Lower lobe of right lung (tissue), 2 donors: Measurements from ENCODE around the gene NAV2. TPM values are rescaled to one million over a fixed set of nuclear protein-coding genes. Genes with fewer than 3 reads are reported as not detected.

ENCODE experiments used
- ATAC-seq, 2 donors: fragments of 200-7000 bp; cut with Tn5 transposase; one replicate each; pipeline ENCODE4 v1.9.1; 2020 to 2022; ENCODE audit warnings: mild to moderate bottlenecking in 2 of 2, moderate library complexity in 2 of 2
- DNase-seq: peaks from one replicate; pipeline ENCODE4 v3.0.0-alpha.2; 2020
- H3K27ac ChIP-seq: fragments of 200-600 bp; one replicate; pipeline ENCODE4 v1.8.0; 2022
- H3K27me3 ChIP-seq: fragments of 200-600 bp; one replicate; pipeline ENCODE4 v1.8.0; 2022; ENCODE audit warnings: low read depth
- H3K36me3 ChIP-seq: fragments of 200-600 bp; one replicate; pipeline ENCODE4 v1.8.0; 2022; ENCODE audit warnings: mild to moderate bottlenecking
- H3K4me1 ChIP-seq: fragments of 200-600 bp; one replicate; pipeline ENCODE4 v1.8.0; 2022
- H3K4me3 ChIP-seq: fragments of 200-600 bp; one replicate; pipeline ENCODE4 v1.8.0; 2022; ENCODE audit warnings: mild to moderate bottlenecking
- H3K9me3 ChIP-seq: fragments of 200-600 bp; one replicate; pipeline ENCODE4 v1.8.0; 2022
- intact Hi-C: fragments of 100-400 bp; cut with DNase I; formaldehyde crosslinking; loops from one replicate; pipeline ENCODE4 v1.11.0; 2022
- total RNA-seq: library from RNA; stranded (reverse); fragmentation: NEBNext Ultra II Directional; extraction: Animal tissue kit (Norgen Biotek cat#: 25700); gene quantifications from one replicate; pipeline ENCODE4 v1.2.1, GENCODE V29; 2021
- TF ChIP-seq, protein P1 (sequence below): fragments of 200-600 bp; IDR thresholded peaks from one replicate; pipeline ENCODE4 v1.8.0; 2022; ENCODE audit warnings: antibody characterized with exemption, mild to moderate bottlenecking
- donor health status: DM: no; HTN: yes; CAD: no; lungs with severe emphysema.

Gene NAV2
- total RNA-seq, 1 donor from 2014 or later: 36.9 TPM

DNA sequence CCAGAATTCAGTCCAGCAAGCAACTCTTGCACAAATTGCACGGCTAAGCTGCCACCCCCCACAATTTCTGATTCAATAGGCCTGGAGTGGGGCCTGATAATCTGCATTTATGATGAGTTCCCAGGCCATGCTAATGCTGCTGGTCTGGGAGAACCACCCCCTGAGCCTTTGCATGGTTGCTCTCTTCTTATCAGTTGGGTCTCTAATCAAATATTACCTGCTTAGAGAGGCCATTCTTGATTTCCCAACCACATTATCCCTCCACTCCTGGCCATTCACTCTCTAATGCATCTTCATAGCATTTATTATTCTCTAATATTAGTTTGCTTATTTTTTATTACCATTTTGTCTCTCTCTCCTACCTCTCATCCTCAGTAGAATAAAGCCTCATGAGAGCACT is 99.5 kb downstream of the NAV2 start:
- Histone ChIP-seq H3K9me3 (no peaks in the 10 kb centered on the region), H3K27ac (no peak overlapping the region), H3K4me3 (no peak overlapping the region), H3K27me3 (no peaks in the 10 kb centered on the region), H3K36me3 (no peaks in the 10 kb centered on the region), H3K4me1 (no peaks in the 10 kb centered on the region)
- TF ChIP-seq, protein P1, sequence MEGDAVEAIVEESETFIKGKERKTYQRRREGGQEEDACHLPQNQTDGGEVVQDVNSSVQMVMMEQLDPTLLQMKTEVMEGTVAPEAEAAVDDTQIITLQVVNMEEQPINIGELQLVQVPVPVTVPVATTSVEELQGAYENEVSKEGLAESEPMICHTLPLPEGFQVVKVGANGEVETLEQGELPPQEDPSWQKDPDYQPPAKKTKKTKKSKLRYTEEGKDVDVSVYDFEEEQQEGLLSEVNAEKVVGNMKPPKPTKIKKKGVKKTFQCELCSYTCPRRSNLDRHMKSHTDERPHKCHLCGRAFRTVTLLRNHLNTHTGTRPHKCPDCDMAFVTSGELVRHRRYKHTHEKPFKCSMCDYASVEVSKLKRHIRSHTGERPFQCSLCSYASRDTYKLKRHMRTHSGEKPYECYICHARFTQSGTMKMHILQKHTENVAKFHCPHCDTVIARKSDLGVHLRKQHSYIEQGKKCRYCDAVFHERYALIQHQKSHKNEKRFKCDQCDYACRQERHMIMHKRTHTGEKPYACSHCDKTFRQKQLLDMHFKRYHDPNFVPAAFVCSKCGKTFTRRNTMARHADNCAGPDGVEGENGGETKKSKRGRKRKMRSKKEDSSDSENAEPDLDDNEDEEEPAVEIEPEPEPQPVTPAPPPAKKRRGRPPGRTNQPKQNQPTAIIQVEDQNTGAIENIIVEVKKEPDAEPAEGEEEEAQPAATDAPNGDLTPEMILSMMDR: no peak
- intact Hi-C loops: no loop called here
- DNase-seq: no peak
- ATAC-seq: no peak

DNA sequence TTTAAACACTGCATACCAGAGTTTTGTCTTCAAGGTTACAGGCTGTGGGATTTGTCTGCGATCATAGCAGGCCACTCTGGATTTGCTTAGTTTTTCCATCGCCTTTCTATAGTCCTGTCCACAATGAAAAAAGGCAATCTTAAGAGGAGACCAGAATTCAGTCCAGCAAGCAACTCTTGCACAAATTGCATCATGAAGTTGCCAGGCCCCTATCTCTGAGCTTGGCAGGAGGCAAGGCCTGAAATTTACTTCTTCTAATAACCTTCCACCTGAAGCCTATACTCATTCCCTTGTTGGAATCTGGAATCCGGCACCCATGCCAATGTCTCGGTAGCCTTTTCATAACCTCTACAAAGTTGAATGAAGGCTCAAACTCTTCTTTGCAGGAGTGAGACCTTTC is 100.1 kb downstream of the NAV2 start:
- no peaks in the 10 kb centered on the region for H3K4me1 ChIP-seq
- no peak for DNase-seq
- intact Hi-C loops: no loop called here

DNA sequence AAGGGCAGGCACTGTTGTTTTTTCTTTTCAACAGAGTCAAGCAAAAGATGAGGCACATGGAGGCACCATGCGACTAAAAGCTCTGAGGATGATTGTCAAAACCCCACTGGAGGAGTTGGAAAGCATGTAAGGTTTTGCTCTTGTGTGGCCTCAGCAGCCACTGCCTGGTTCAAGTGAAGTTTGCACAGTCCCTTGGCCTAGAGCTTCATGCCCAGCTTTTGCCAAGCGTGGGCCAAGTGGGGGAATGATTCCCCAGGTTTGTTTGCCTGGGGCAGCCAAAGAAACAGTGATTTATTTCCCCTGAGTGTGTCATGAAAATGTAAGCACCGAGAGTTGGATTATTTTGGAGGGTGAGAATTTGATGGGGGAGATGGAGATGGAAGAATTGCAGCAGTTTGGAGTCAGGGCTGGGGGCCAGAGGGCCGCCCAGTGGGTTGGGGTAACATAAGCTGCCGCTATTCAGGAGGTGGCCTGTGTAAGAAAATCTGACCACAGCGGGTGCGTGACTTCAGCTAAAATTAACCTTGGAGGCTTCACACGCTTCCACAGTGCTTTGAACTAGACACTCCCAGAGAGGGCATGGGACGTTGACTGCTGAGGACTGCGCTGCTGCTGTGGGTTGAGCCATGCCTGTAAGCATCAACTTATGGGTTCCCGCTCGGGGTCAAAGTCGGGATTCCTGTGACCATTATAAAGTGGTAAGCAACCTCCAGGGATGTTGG is 100.7 kb downstream of the NAV2 start:
- ATAC-seq: no peak
- H3K36me3 ChIP-seq: no peaks in the 10 kb centered on the region
- no peak for DNase-seq
- H3K4me1 ChIP-seq: peaks cover 4% of the 10 kb centered on the region
- H3K9me3 ChIP-seq: no peaks in the 10 kb centered on the region
- no peak overlapping the region for H3K27ac ChIP-seq
- intact Hi-C loops: no loop called here
- no peaks in the 10 kb centered on the region for H3K27me3 ChIP-seq
- TF ChIP-seq, protein P1: no peak
- H3K4me3 ChIP-seq: no peak overlapping the region

More for the DNA sequence above, 100.1 kb downstream of the NAV2 start:
- Histone ChIP-seq H3K27me3 (no peaks in the 10 kb centered on the region), H3K27ac (no peak overlapping the region), H3K4me3 (no peak overlapping the region), H3K9me3 (no peaks in the 10 kb centered on the region), H3K36me3 (no peaks in the 10 kb centered on the region)
- no peak for ATAC-seq
- TF ChIP-seq, protein P1: no peak

DNA sequence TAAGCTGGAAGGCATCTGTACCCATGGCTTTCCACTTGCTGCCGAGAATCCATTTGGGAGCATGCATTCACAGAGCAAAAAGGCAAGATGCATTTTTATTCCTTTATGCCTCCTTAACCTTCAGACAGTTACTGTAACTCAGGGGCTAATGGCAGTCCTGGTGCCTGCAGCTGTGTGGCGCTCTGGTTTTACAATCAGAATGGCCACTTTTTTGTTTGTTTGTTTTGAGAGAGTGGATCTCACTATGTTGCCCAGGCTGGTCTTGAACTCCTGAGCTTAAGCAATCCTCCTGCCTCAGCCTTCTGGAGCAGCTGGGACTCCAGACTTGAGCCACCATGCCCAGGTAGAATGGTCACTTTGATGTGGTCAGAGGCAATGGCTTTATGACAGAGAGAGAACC is 101.8 kb downstream of the NAV2 start:
- Histone ChIP-seq H3K4me3 (no peak overlapping the region), H3K4me1 (peaks cover 12% of the 10 kb centered on the region), H3K27me3 (no peaks in the 10 kb centered on the region), H3K36me3 (no peaks in the 10 kb centered on the region), H3K9me3 (no peaks in the 10 kb centered on the region), H3K27ac (no peak overlapping the region)
- intact Hi-C loops: no loop called here
- TF ChIP-seq, protein P1: no peak
- ATAC-seq: no peak
- DNase-seq: no peak

DNA sequence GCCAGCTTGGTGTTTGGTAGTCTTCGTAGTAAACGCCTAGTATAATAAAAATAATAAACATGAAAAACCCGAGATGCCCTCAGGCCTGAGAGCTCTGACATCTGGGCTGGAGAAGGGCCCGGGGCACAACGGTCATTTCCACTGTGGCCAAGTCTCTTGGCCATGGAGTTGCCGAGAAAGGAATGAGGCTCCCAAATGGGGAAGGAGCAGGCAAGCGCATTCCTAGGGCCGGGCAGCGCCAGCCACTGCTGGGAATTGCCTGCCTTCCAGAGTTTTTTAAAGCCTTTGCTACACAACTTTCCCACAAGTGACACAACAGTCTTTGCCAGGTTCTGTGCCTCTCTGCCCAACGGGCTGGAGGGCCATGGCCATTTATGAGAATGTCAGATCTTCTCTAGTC is 103.4 kb downstream of the NAV2 start:
- Histone ChIP-seq H3K4me3 (no peak overlapping the region), H3K27me3 (no peaks in the 10 kb centered on the region), H3K4me1 (peaks cover 26% of the 10 kb centered on the region), H3K9me3 (no peaks in the 10 kb centered on the region), H3K36me3 (no peaks in the 10 kb centered on the region), H3K27ac (no peak overlapping the region)
- intact Hi-C loops: no loop called here
- no peak for ATAC-seq
- DNase-seq: no peak
- TF ChIP-seq, protein P1: no peak
